DMS 273 (cell line): Measurements from ENCODE around the gene LYL1.

Experiments used
- DNase-seq: peaks from one replicate; lab custom pipeline; 2025; ENCODE audit not compliant: unreplicated experiment; lab: John Stamatoyannopoulos, UW

Gene LYL1

GRCh38 chr19:13109361-13110098 lies 6.9 kb upstream of the LYL1 start:
- no peak for DNase-seq

- DNase-seq = no peak
These were observed 2.4 kb upstream of the LYL1 start for GRCh38 chr19:13104848-13105711.

GRCh38 chr19:13104360-13104847 lies 1.7 kb upstream of the LYL1 start:
- peak; percentile 38 for DNase-seq

GRCh38 chr19:13103581-13104359 lies 1.1 kb upstream of the LYL1 start:
- DNase-seq = no peak

GRCh38 chr19:13102416-13102665 lies 317 bp downstream of the LYL1 start:
- no peak for DNase-seq

- DNase-seq = no peak
These were observed 855 bp downstream of the LYL1 start for GRCh38 chr19:13101590-13102415.

DNA sequence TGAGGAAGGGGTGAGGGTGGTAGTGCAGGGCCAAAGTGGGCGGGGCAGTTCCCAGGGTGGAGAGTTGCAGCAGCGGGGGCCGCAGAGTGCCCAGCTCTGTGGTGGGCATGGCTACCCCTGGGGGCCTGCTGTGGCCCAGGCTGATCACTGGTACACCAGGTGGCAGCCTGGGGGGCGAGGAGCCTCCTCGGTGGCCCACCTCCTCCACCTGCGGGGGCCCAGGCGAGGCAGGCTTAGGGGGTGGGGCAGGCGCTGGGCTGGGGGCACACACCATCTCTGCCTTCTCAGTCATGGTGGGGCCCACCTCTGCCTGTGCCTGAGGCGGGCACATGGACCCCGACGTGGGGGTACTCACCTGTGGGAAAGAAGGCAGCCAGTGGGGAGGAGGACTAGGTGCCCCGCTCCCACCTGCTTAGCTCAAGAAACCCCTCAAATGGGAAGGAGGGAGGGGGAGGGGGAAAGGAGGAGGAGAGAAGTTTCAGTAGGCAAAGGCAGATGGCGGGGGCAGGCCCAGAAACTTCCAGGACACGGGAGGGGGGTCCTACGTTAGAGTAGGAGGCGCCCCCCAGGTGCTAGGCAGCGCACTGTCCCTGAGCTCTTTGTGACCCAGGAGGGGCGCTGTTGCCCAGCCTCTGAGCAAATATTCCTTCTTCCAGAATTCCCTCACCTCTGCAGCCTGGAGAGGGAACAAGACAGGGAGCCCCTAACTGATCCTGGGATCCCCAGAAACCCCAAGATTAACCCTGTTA lies 1.6 kb downstream of the LYL1 start:
- peak; percentile 48 for DNase-seq

DNA sequence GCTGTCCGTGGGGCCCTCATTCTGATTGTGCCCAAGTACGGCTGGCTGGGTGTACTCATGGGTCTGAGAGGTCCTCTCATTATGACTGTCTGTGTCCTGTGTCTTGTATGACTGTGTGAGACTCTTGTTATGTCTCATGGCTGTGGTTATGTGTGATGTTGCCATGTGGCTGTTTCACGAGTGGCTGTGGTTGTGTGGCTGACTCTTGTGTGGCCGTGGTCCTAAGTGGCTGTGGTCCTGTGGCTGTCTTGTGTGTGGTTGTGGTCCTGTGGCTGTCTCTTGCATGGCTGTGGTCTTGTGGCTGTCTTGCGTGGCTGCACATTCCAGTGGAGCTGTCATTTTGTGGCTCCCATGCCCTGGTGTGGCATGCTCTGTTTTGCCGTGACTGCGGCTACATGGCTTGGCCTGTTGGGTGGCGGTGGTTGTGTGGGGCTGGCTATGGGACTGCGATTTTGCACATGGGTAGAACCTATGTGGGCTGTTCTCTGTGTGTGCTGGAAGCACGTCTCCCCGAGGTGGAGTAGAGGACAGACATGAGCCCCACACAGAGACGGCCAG lies 2.5 kb downstream of the LYL1 start:
- DNase-seq = no peak

GRCh38 chr19:13099073-13099999 lies 3.3 kb downstream of the LYL1 start:
- no peak for DNase-seq

DNA sequence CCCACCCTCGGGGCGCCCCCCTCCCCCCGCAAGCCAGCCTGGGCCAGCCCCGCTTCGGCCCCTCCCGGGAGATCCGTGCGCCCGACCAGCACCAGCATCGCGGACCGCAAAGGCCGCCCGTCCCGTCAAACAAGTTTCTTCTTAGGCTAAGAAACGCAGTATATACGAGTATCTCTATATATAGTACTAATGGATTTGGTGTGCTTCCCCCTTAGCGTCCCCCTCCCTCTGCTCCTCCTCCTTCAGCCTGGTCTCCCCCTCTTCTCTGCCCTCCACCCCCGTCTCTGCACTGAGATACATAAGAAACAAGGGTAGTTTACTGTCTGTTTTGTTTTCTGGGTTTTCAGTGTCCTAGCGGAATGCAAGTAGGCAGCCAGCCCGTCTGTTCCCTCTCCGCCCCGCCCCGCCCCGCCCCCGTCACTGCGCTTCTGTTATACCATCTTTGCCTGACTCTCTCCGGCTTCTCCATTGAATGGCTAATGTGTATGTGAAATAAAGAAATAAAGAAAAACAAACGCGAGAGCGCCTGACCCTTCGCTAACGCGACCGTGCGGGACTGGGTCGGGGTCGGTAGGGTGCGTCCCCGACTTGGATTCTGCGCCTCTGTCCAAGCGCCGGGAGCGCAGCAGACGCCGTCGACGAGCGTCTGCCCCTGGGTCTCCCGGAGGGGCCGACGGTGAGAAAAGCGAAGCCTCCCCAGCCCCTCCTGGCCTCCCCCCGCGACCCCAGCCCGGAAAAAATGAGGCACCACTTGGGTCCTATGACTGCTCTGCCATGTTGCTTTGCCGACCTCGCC lies 4.2 kb downstream of the LYL1 start:
- DNase-seq = no peak

DNA sequence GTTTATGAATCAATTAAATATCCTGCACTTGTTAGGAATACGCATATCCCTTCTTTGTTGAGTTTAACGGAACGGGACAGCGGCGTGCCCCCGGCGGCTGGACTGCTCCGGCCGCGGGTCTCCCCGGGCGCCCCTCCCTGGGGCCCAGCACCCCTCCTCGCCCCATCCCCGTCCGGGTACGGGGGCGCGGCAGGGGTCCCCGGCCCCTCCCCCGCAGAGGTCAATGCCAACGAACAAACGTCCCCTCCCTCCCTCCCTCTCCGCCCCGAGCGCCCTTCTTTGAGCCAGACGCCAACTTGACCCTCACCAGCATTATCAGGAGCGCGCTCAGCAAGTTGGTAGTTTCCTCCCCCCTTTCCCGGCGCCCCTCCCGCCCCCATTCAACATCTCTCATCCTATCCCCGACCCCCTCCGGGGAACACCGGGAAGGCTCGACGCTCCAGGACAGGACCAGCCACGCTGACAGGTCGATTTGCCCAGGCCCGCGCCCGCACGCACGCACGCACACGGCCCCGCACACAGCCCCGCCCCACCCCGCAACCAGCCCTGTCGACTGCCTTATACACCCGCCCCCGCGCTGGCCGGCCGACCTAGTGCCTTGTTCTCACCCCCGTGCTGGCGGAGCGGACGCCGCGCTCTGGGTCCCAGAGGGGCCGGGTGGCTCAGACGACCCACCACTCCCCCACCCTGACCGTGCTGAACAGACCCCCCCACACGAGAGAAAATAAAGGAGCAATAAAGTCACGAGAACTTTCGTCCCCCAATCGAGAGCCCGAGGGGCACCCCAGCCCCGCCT lies 5.0 kb downstream of the LYL1 start:
- no peak for DNase-seq

DNA sequence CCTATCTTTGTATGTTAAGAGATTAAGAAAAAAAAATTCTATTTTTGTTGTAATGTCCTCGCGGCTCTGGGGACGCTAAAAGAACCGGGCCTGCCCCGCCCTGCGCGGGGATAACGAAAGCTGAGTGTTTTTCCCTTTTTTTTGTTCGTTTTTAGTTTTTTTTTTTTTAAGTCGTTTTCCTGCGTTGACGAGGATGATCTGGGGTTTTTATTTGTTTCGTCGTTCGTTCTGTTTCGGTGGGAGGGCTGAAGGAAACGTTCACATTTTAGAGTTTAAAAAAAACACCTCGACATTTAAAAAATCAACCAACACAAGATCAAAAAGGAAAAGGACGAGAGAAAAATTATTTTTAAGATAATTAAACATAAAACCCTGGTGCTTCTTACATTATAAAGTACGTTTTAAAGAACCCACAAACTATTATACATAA lies 5.6 kb downstream of the LYL1 start:
- no peak for DNase-seq

- no peak for DNase-seq
These were observed 6.4 kb downstream of the LYL1 start for GRCh38 chr19:13095934-13096927.

DNA sequence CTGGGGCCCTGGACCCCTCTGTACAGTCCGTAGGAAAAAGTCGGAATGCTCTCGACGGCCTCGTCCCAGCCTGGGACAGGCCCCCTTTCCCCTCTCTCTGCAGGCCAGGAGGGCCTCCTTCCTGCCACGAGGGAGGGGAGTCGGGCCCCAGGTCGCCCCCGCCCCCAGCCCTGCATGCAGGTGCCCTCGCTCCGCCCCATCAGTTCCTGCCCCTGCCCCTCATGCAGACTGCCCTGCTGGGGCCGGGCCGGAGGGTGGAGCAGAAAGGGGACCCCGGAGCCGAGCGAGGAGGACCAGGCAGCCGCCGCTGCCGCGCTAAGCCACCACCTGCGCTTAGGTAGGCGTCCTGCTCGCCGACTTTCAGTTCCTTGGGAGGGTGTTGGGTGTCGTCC lies 7.3 kb downstream of the LYL1 start:
- no peak for DNase-seq

- DNase-seq = peak; percentile 47
These were observed 7.8 kb downstream of the LYL1 start for GRCh38 chr19:13094771-13095392.
